Neural progenitor cell (in vitro differentiated cells): ENCODE data around the gene RNF111.

Experiments
- EZH2phosphoT487 ChIP-seq: fragments of 200-600 bp; sonication (generic); IDR thresholded peaks from 2 replicates; pipeline ENCODE4 v1.6.1; 2017; ENCODE audit warnings: antibody characterized with exemption
- TF ChIP-seq, protein P1 (sequence below): fragments of 200-600 bp; sonication (generic); IDR thresholded peaks from 2 replicates; pipeline ENCODE4 v1.5.1; 2017; ENCODE audit warnings: antibody characterized with exemption, mild to moderate bottlenecking

DNA sequence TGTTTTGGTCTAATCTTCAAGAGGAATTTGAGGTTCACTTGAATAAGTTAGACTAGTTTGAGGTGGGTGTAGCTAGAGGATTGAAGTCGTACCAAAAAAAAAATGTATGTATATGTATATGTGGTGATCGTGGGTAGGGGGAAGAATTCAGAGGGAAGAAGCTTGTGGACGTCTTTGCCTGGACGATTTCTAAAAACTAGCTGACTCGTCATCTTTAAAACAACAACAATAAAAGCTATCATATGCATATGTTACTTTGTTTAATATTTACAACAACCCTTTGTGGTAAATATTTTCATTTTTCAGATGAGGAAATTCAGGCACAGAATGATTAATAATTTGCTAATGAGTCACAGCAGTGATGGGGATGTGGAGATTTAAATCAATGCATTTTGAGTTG lies 18.1 kb downstream of the RNF111 start:
- TF ChIP-seq, protein P1, sequence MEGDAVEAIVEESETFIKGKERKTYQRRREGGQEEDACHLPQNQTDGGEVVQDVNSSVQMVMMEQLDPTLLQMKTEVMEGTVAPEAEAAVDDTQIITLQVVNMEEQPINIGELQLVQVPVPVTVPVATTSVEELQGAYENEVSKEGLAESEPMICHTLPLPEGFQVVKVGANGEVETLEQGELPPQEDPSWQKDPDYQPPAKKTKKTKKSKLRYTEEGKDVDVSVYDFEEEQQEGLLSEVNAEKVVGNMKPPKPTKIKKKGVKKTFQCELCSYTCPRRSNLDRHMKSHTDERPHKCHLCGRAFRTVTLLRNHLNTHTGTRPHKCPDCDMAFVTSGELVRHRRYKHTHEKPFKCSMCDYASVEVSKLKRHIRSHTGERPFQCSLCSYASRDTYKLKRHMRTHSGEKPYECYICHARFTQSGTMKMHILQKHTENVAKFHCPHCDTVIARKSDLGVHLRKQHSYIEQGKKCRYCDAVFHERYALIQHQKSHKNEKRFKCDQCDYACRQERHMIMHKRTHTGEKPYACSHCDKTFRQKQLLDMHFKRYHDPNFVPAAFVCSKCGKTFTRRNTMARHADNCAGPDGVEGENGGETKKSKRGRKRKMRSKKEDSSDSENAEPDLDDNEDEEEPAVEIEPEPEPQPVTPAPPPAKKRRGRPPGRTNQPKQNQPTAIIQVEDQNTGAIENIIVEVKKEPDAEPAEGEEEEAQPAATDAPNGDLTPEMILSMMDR, result no peak
- TF ChIP-seq EZH2phosphoT487, result no peak
